HepG2 (cell line): Measurements from ENCODE around the gene EXOC3L4. TPM values are rescaled to one million over a fixed set of nuclear protein-coding genes. Genes with fewer than 3 reads are reported as not detected.
A peak's percentile ranks its signal among the peaks of the same experiment; 100 is the strongest.

Experiments
- ATAC-seq: fragments of 200-7000 bp; cut with Tn5 transposase; 3 replicates; pipeline ENCODE4 v1.9.1; 2020; ENCODE audit warnings: mild to moderate bottlenecking, moderate library complexity
- BruUV-seq: library from RNA; stranded (reverse); fragments of 400-500 nt; replicated peaks from 2 replicates; lab custom pipeline; 2021; lab: Mats Ljungman, UMichigan
- CTCF ChIA-PET: fragments of 300-600 bp; formaldehyde crosslinking; extraction: SDS; loops from one replicate; lab custom pipeline; 2021; ENCODE audit warnings: low total read pairs, inconsistent platforms, low intra/inter-chr PET ratio; lab: Yijun Ruan, JAX
- POLR2A ChIA-PET: fragments of 350-600 bp; sonication (Branson Sonifier 250); formaldehyde crosslinking; loops from one replicate; lab custom pipeline; 2020; ENCODE audit warnings: antibody characterized with exemption, inconsistent platforms; lab: Yijun Ruan, JAX
- DNase-seq: peaks from one replicate; pipeline ENCODE4 v3.0.0-alpha.2; 2015; ENCODE audit warnings: low spot score
- FAIRE-seq: peaks from 3 replicates; lab custom pipeline; 2011; peaks lifted over from hg19 to GRCh38; lab: Jason Lieb, UNC
- H2AFZ ChIP-seq: one replicate; pipeline ENCODE4 v1.6.1; 2011; ENCODE audit warnings: low read length, inconsistent platforms
- H3K27ac ChIP-seq: fragments of 300-600 bp; 3 replicates; pipeline ENCODE4 v1.8.0; 2011; ENCODE audit warnings: mixed run types, mild to moderate bottlenecking, mixed read lengths, low read length, inconsistent platforms; ENCODE audit not compliant: insufficient read depth; ENCODE audit errors: extremely low read length
- H3K27me3 ChIP-seq, 2 experiments: fragments of 200-600 bp in 1 of 2; 2 replicates in 1 of 2; 3 replicates in 1 of 2; pipeline versions ENCODE4 v1.6.0 to v1.8.0; 2011; ENCODE audit warnings: low read length in 2 of 2, mild to moderate bottlenecking in 2 of 2, moderate library complexity in 2 of 2, inconsistent platforms in 1 of 2; ENCODE audit not compliant: insufficient read depth in 2 of 2, control insufficient read depth in 1 of 2
- H3K36me3 ChIP-seq, 2 experiments: fragments of 200-600 bp in 1 of 2; replicated peaks in 1 of 2; 2 replicates in 1 of 2; 3 replicates in 1 of 2; pipeline versions ENCODE4 v1.5.1 to v1.8.0; 2011; ENCODE audit warnings: low read length in 2 of 2, inconsistent platforms in 1 of 2; ENCODE audit not compliant: insufficient read depth in 2 of 2, control insufficient read depth in 1 of 2
- H3K4me1 ChIP-seq: 2 replicates; pipeline ENCODE4 v1.5.1; 2012; ENCODE audit warnings: low read length, inconsistent platforms; ENCODE audit not compliant: insufficient read depth
- H3K4me2 ChIP-seq: 2 replicates; pipeline ENCODE4 v1.6.0; 2011; ENCODE audit warnings: low read depth, low read length, inconsistent platforms
- H3K4me3 ChIP-seq, 3 experiments: fragments of 200-600 bp in 1 of 3; sonication (generic), shearing (Covaris generic) in 1 of 3; replicated peaks in 1 of 3; 2 replicates each; pipeline ENCODE4 v1.5.1; 2011 to 2016; ENCODE audit warnings: low read length in 3 of 3, inconsistent platforms in 2 of 3, low read depth in 2 of 3, mild to moderate bottlenecking in 2 of 3, control low read depth in 1 of 3, mixed read lengths in 1 of 3; ENCODE audit not compliant: insufficient read depth in 1 of 3
- H3K79me2 ChIP-seq: one replicate; pipeline ENCODE4 v1.6.1; 2011; ENCODE audit warnings: low read length, inconsistent platforms; ENCODE audit not compliant: insufficient read depth
- H3K9ac ChIP-seq: 2 replicates; pipeline ENCODE4 v1.6.0; 2011; ENCODE audit warnings: mild to moderate bottlenecking, low read depth, low read length, inconsistent platforms; ENCODE audit not compliant: insufficient read depth
- H3K9me3 ChIP-seq: 2 replicates; pipeline ENCODE4 v1.5.1; 2012; ENCODE audit warnings: mild to moderate bottlenecking, low read length
- H4K20me1 ChIP-seq: 2 replicates; pipeline ENCODE4 v1.6.0; 2011; ENCODE audit warnings: inconsistent platforms, mild to moderate bottlenecking, low read length, moderate library complexity; ENCODE audit not compliant: insufficient read depth
- CCAR2 ChIP-seq: fragments of 200-400 bp; formaldehyde crosslinking; optimal IDR thresholded peaks from 2 replicates; pipeline ENCODE3; 2018; ENCODE audit warnings: low read depth, mild to moderate bottlenecking, low read length, moderate library complexity
- HDAC1 ChIP-seq: sonication (generic); formaldehyde crosslinking; IDR thresholded peaks from 2 replicates; pipeline ENCODE4 v1.5.1; 2020; ENCODE audit warnings: mild to moderate bottlenecking, missing genetic modification reagents
- IRF2 ChIP-seq: IDR thresholded peaks from 2 replicates; pipeline ENCODE4 v1.6.1; 2018; ENCODE audit warnings: missing genetic modification reagents, missing compliant biosample characterization
- PPARG ChIP-seq: conservative IDR thresholded peaks from 2 replicates; pipeline ENCODE4 v1.6.1; 2016; ENCODE audit warnings: missing biosample characterization, missing genetic modification reagents
- ZBTB3 ChIP-seq: sonication (generic); formaldehyde crosslinking; IDR thresholded peaks from 2 replicates; pipeline ENCODE4 v1.4.0; 2020; ENCODE audit warnings: low read depth, mild to moderate bottlenecking, moderate library complexity, missing genetic modification reagents, borderline replicate concordance
- ZBTB8A ChIP-seq: sonication (generic); formaldehyde crosslinking; IDR thresholded peaks from 2 replicates; pipeline ENCODE4 v1.4.0; 2020; ENCODE audit warnings: mild to moderate bottlenecking, low read depth, missing genetic modification reagents, borderline replicate concordance
- ZFX ChIP-seq: sonication (generic); formaldehyde crosslinking; IDR thresholded peaks from 2 replicates; pipeline ENCODE4 v1.4.0; 2020; ENCODE audit warnings: mild to moderate bottlenecking, low read depth, missing genetic modification reagents, moderate library complexity
- ZNF121 ChIP-seq: sonication (generic); formaldehyde crosslinking; IDR thresholded peaks from 2 replicates; pipeline ENCODE4 v1.5.0; 2020; ENCODE audit warnings: mild to moderate bottlenecking, missing genetic modification reagents
- ZNF136 ChIP-seq: sonication (generic); formaldehyde crosslinking; IDR thresholded peaks from 2 replicates; pipeline ENCODE4 v1.8.1; 2022; ENCODE audit warnings: low read depth, mild to moderate bottlenecking, moderate library complexity, missing genetic modification reagents
- ZNF331 ChIP-seq: sonication (generic); formaldehyde crosslinking; IDR thresholded peaks from 2 replicates; pipeline ENCODE4 v1.4.0; 2020; ENCODE audit warnings: missing genetic modification reagents
- ZNF446 ChIP-seq: sonication (generic); formaldehyde crosslinking; IDR thresholded peaks from 2 replicates; pipeline ENCODE4 v1.5.0; 2020; ENCODE audit warnings: mild to moderate bottlenecking, missing genetic modification reagents
- WGBS: methylation state at CpG from one replicate; pipeline ENCODE4 v1.1.6; 2017; ENCODE audit warnings: low lambda C conversion rate; 5-methylcytosine and 5-hydroxymethylcytosine counted together
- in situ Hi-C: cut with HindIII; loops from 2 replicates; pipeline ENCODE4 v1.10.0; 2017; ENCODE audit warnings: low pct_unique_long_range_greater_than_20kb; ENCODE audit not compliant: extremely low pct_ligation_motif_present
- intact Hi-C: fragments of 100-400 bp; cut with micrococcal nuclease; formaldehyde crosslinking; loops from one replicate; pipeline ENCODE4 v1.10.0; 2022; ENCODE audit not compliant: unreplicated experiment
- polyA plus RNA-seq, 8 experiments: library from polyadenylated mRNA; depleted of rRNA in 3 of 8; stranded (reverse) in 7 of 8; unstranded in 1 of 8; fragments of >200 nt; fragmentation: Illumina TruSeq in 4 of 8; extraction: Trizol in 4 of 8; gene quantifications; 2 replicates each; pipeline versions ENCODE4 v1.2.1 to v1.2.3, GENCODE V29; 2011 to 2016; ENCODE audit warnings: low read depth in 4 of 8, missing spikeins in 1 of 8, mixed read lengths in 1 of 8; ENCODE audit not compliant: insufficient read depth in 1 of 8
- total RNA-seq, 5 experiments: library from RNA; depleted of rRNA; stranded (reverse); fragments of >200 nt; fragmentation: Illumina TruSeq; extraction: Trizol; gene quantifications; 2 replicates each; pipeline ENCODE4 v1.2.3, GENCODE V29; 2016; ENCODE audit warnings: low read depth in 1 of 5
- TF ChIP-seq, protein P1 (sequence below): IDR thresholded peaks from 2 replicates; pipeline ENCODE4 v1.6.1; 2012; ENCODE audit warnings: inconsistent platforms
- TF ChIP-seq, protein P2 (sequence below): sonication (generic); formaldehyde crosslinking; IDR thresholded peaks from 2 replicates; pipeline ENCODE4 v1.5.0; 2020; ENCODE audit warnings: mild to moderate bottlenecking, missing genetic modification reagents, borderline replicate concordance
- TF ChIP-seq, protein P3 (sequence below): sonication (generic); formaldehyde crosslinking; IDR thresholded peaks from 2 replicates; pipeline ENCODE4 v1.4.0; 2020; ENCODE audit warnings: missing genetic modification reagents
- TF ChIP-seq, protein P4 (sequence below): sonication (generic); formaldehyde crosslinking; conservative IDR thresholded peaks from 2 replicates; pipeline ENCODE4 v1.8.0; 2022; ENCODE audit warnings: mild to moderate bottlenecking, moderate library complexity, missing genetic modification reagents

Gene EXOC3L4
- total and polyA plus RNA-seq, 2 of the 13 experiments (the other 11 are each of a cell fraction or from before 2014, with no cell fraction given), result 11.8 to 27.0 TPM

DNA sequence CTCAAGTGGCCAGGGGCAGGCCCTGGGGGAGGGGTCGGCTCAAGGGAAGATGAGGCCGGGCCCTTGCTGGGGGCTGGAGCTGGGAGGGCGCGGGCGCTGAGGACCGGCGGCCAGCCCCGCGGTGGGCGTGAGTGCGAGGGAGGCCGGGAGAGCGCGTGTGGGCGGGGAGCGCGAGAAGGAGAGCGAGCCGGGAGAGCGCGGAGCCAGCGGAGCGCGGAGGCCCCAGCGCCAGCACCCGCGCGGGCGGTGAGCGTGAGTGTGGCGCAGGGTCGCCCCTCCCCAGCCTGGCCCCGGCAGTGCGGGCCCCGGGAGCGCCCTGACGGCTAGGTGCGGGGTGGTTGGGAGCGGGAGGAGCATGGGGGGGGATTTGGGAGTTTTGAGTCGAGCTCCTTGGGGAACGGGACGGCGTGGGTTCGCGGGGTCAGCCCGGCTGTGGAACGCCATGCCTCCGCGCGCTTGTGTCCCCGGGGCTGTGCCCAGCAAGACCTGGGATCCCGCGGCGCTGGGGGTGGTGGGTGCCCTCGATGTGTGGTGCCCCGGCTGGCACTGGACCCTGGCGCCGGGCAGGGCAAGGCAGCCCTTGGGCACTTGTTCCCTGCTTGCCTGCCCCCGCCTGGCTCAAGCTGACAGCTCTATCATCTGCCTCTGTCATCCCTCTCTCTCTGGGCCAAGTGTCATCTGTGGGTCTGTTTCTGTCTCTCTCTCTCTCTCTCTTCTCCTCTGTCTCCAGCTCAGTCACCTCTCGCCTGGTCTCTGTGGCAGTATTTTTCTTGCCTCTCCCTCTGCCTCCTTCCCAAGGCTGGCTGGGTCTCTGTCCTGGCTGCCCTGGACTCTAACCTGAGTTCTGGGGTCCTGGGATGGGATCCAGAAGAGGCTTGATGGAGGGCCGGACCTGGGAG lies 10.3 kb upstream of the EXOC3L4 start, which contains the start of gene LBHD2:
LBHD2 (plus strand) TSS at position 190 of the 899 bp plus-strand sequence. CDS start 1,803 bp downstream, outside the sequence.
- Histone ChIP-seq H3K9me3 (no peaks in the 10 kb centered on the region), H3K36me3 (no peaks in the 10 kb centered on the region), H2AFZ (no peak within 1 kb of the TSS), H3K9ac (0 out of 2 replicates have a peak within 1 kb of the TSS, but pooled peaks have one; percentile 23), H3K79me2 (no peaks in the 10 kb centered on the region), H3K4me3 (peak within 1 kb of the TSS; percentile 11 to 67 (median 45); a peak in 4 of 6 replicates), H3K4me1 (peaks cover 53% of the 10 kb centered on the region), H3K27ac (no peak within 1 kb of the TSS), H4K20me1 (no peaks in the 10 kb centered on the region), H3K4me2 (peak within 1 kb of the TSS; percentile 70), H3K27me3 (peaks cover 0 to 25% of the 10 kb centered on the region in 2 experiments; a peak in 4 of 5 replicates)
- peak; percentile 70 for ATAC-seq
- intact Hi-C loops (no loop called here), in situ Hi-C loops (no loop called here)
- no TSS peak for BruUV-seq
- no peak for FAIRE-seq
- DNase-seq, result no peak
- CTCF ChIA-PET, result no interaction called here
- POLR2A ChIA-PET, result interaction anchor here (0.9 to 1.2 kb wide), 2 partner anchors 15 to 16 kb away, joined by 3 to 4 read pairs; no protein-coding TSS in a partner anchor
- 2% methylated on average over 36 of the region's 61 CpGs for WGBS
- TF ChIP-seq, protein P1, sequence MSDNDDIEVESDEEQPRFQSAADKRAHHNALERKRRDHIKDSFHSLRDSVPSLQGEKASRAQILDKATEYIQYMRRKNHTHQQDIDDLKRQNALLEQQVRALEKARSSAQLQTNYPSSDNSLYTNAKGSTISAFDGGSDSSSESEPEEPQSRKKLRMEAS, result peak; percentile 26; the same call in 1 of the 2 replicates
- no peak for TF ChIP-seq PPARG (CRISPR knock-in tag)
- TF ChIP-seq ZBTB3 (CRISPR knock-in tag), result no peak
- TF ChIP-seq CCAR2, result no peak
- TF ChIP-seq ZNF121 (CRISPR knock-in tag), result peak; percentile 52; the same call in 1 of the 2 replicates
- TF ChIP-seq, protein P2, sequence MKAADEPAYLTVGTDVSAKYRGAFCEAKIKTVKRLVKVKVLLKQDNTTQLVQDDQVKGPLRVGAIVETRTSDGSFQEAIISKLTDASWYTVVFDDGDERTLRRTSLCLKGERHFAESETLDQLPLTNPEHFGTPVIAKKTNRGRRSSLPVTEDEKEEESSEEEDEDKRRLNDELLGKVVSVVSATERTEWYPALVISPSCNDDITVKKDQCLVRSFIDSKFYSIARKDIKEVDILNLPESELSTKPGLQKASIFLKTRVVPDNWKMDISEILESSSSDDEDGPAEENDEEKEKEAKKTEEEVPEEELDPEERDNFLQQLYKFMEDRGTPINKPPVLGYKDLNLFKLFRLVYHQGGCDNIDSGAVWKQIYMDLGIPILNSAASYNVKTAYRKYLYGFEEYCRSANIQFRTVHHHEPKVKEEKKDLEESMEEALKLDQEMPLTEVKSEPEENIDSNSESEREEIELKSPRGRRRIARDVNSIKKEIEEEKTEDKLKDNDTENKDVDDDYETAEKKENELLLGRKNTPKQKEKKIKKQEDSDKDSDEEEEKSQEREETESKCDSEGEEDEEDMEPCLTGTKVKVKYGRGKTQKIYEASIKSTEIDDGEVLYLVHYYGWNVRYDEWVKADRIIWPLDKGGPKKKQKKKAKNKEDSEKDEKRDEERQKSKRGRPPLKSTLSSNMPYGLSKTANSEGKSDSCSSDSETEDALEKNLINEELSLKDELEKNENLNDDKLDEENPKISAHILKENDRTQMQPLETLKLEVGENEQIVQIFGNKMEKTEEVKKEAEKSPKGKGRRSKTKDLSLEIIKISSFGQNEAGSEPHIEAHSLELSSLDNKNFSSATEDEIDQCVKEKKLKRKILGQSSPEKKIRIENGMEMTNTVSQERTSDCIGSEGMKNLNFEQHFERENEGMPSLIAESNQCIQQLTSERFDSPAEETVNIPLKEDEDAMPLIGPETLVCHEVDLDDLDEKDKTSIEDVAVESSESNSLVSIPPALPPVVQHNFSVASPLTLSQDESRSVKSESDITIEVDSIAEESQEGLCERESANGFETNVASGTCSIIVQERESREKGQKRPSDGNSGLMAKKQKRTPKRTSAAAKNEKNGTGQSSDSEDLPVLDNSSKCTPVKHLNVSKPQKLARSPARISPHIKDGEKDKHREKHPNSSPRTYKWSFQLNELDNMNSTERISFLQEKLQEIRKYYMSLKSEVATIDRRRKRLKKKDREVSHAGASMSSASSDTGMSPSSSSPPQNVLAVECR (CRISPR knock-in tag), result no peak
- no peak for TF ChIP-seq ZBTB8A (CRISPR knock-in tag)
- TF ChIP-seq ZNF331, result no peak
- TF ChIP-seq, protein P3, sequence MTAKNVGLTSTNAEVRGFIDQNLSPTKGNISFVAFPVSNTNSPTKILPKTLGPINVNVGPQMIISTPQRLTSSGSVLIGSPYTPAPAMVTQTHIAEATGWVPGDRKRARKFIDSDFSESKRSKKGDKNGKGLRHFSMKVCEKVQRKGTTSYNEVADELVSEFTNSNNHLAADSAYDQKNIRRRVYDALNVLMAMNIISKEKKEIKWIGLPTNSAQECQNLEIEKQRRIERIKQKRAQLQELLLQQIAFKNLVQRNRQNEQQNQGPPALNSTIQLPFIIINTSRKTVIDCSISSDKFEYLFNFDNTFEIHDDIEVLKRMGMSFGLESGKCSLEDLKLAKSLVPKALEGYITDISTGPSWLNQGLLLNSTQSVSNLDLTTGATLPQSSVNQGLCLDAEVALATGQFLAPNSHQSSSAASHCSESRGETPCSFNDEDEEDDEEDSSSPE (CRISPR knock-in tag), result no peak
- no peak for TF ChIP-seq IRF2 (CRISPR knock-in tag)
- TF ChIP-seq, protein P4, sequence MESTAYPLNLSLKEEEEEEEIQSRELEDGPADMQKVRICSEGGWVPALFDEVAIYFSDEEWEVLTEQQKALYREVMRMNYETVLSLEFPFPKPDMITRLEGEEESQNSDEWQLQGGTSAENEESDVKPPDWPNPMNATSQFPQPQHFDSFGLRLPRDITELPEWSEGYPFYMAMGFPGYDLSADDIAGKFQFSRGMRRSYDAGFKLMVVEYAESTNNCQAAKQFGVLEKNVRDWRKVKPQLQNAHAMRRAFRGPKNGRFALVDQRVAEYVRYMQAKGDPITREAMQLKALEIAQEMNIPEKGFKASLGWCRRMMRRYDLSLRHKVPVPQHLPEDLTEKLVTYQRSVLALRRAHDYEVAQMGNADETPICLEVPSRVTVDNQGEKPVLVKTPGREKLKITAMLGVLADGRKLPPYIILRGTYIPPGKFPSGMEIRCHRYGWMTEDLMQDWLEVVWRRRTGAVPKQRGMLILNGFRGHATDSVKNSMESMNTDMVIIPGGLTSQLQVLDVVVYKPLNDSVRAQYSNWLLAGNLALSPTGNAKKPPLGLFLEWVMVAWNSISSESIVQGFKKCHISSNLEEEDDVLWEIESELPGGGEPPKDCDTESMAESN, result peak; percentile 44; the same call in 1 of the 2 replicates
- 0 out of 2 replicates have a peak, but pooled peaks have one; percentile 34 for TF ChIP-seq ZNF446 (CRISPR knock-in tag)
- no peak for TF ChIP-seq HDAC1 (CRISPR knock-in tag)
- no peak for TF ChIP-seq ZNF136
- peak; percentile 32; the same call in 1 of the 2 replicates for TF ChIP-seq ZFX (CRISPR knock-in tag)
